Measurements from ENCODE around the gene RNF17.
A peak's percentile ranks its signal among the peaks of the same experiment; 100 is the strongest.

The RNF17 gene

GRCh38 chr13:24842549-24843274 lies 78.7 kb downstream of the RNF17 start:
- H3K9ac ChIP-seq: no peak overlapping the region
- H3K36me3 ChIP-seq: no peaks in the 10 kb centered on the region
- H3K9me3 ChIP-seq: no peaks in the 10 kb centered on the region
- H3K4me1 ChIP-seq: no peaks in the 10 kb centered on the region
- H3K4me3 ChIP-seq: no peak overlapping the region
- no peak overlapping the region for H3K4me2 ChIP-seq
- H3K27ac ChIP-seq: no peak overlapping the region
- no peaks in the 10 kb centered on the region for H3K27me3 ChIP-seq
- H4K20me1 ChIP-seq: no peaks in the 10 kb centered on the region
- TF ChIP-seq Cebpa-rat (IDR thresholded peaks at IDR 0.05): no peak

- TF ChIP-seq Cebpa-rat (IDR thresholded peaks at IDR 0.05): no peak
Observed at GRCh38 chr13:24851546-24851945, 87.6 kb downstream of the RNF17 start.

GRCh38 chr13:24854311-24854710 lies 90.3 kb downstream of the RNF17 start:
- H3K36me3 ChIP-seq: no peaks in the 10 kb centered on the region
- H3K27ac ChIP-seq: no peak overlapping the region
- no peak overlapping the region for H3K4me3 ChIP-seq
- peaks cover 11% of the 10 kb centered on the region for H3K4me1 ChIP-seq
- no peak overlapping the region for H3K9ac ChIP-seq
- H4K20me1 ChIP-seq: no peaks in the 10 kb centered on the region
- H3K9me3 ChIP-seq: no peaks in the 10 kb centered on the region
- H3K4me2 ChIP-seq: no peak overlapping the region
- no peaks in the 10 kb centered on the region for H3K27me3 ChIP-seq
- no peak for TF ChIP-seq Cebpa-rat (IDR thresholded peaks at IDR 0.05)

More at GRCh38 chr13:24851546-24851945, 87.6 kb downstream of the RNF17 start:
- Histone ChIP-seq H3K27ac (no peak overlapping the region), H3K9ac (no peak overlapping the region), H3K36me3 (no peaks in the 10 kb centered on the region), H3K4me3 (no peak overlapping the region), H3K27me3 (no peaks in the 10 kb centered on the region), H3K4me1 (peaks cover 11% of the 10 kb centered on the region), H3K9me3 (no peaks in the 10 kb centered on the region), H3K4me2 (peak overlapping the region; percentile 52), H4K20me1 (no peaks in the 10 kb centered on the region)

GRCh38 chr13:24858953-24859352 lies 95.0 kb downstream of the RNF17 start:
- H3K27ac ChIP-seq: no peak overlapping the region
- no peaks in the 10 kb centered on the region for H3K4me1 ChIP-seq
- no peaks in the 10 kb centered on the region for H3K9me3 ChIP-seq
- H3K4me3 ChIP-seq: no peak overlapping the region
- no peak overlapping the region for H3K9ac ChIP-seq
- no peaks in the 10 kb centered on the region for H4K20me1 ChIP-seq
- no peaks in the 10 kb centered on the region for H3K27me3 ChIP-seq
- no peak overlapping the region for H3K4me2 ChIP-seq
- H3K36me3 ChIP-seq: no peaks in the 10 kb centered on the region
- TF ChIP-seq Cebpa-rat (IDR thresholded peaks at IDR 0.05): no peak

- no peak overlapping the region for H3K4me2 ChIP-seq
- H3K36me3 ChIP-seq: no peaks in the 10 kb centered on the region
- H3K4me1 ChIP-seq: no peaks in the 10 kb centered on the region
- no peaks in the 10 kb centered on the region for H3K9me3 ChIP-seq
- TF ChIP-seq Cebpa-rat (IDR thresholded peaks at IDR 0.05): no peak
- H3K4me3 ChIP-seq: no peak overlapping the region
- no peaks in the 10 kb centered on the region for H4K20me1 ChIP-seq
- no peaks in the 10 kb centered on the region for H3K27me3 ChIP-seq
- no peak overlapping the region for H3K9ac ChIP-seq
- no peak overlapping the region for H3K27ac ChIP-seq
Observed at GRCh38 chr13:24860770-24861169, 96.8 kb downstream of the RNF17 start.

- Histone ChIP-seq H3K9me3 (no peaks in the 10 kb centered on the region), H3K4me1 (no peaks in the 10 kb centered on the region), H3K4me3 (no peak overlapping the region), H3K9ac (no peak overlapping the region), H3K36me3 (no peaks in the 10 kb centered on the region), H3K4me2 (no peak overlapping the region), H4K20me1 (no peaks in the 10 kb centered on the region), H3K27ac (no peak overlapping the region), H3K27me3 (no peaks in the 10 kb centered on the region)
- no peak for TF ChIP-seq Cebpa-rat (IDR thresholded peaks at IDR 0.05)
Observed at GRCh38 chr13:24861617-24862362, 97.8 kb downstream of the RNF17 start.

- TF ChIP-seq Cebpa-rat (IDR thresholded peaks at IDR 0.05): no peak
- no peaks in the 10 kb centered on the region for H3K4me1 ChIP-seq
- H3K4me2 ChIP-seq: no peak overlapping the region
- no peaks in the 10 kb centered on the region for H4K20me1 ChIP-seq
- no peak overlapping the region for H3K27ac ChIP-seq
- H3K4me3 ChIP-seq: no peak overlapping the region
- no peak overlapping the region for H3K9ac ChIP-seq
- no peaks in the 10 kb centered on the region for H3K36me3 ChIP-seq
- H3K9me3 ChIP-seq: no peaks in the 10 kb centered on the region
- H3K27me3 ChIP-seq: no peaks in the 10 kb centered on the region
Observed at GRCh38 chr13:24863748-24864540, 100.0 kb downstream of the RNF17 start.

- H3K27me3 ChIP-seq: no peaks in the 10 kb centered on the region
- no peaks in the 10 kb centered on the region for H4K20me1 ChIP-seq
- no peak overlapping the region for H3K9ac ChIP-seq
- H3K4me3 ChIP-seq: no peak overlapping the region
- no peaks in the 10 kb centered on the region for H3K9me3 ChIP-seq
- TF ChIP-seq Cebpa-rat (IDR thresholded peaks at IDR 0.05): no peak
- H3K36me3 ChIP-seq: no peaks in the 10 kb centered on the region
- H3K27ac ChIP-seq: no peak overlapping the region
- no peak overlapping the region for H3K4me2 ChIP-seq
- peaks cover 6% of the 10 kb centered on the region for H3K4me1 ChIP-seq
Observed at GRCh38 chr13:24864579-24864978, 100.6 kb downstream of the RNF17 start.

GRCh38 chr13:24865163-24865953 lies 101.4 kb downstream of the RNF17 start:
- no peak for TF ChIP-seq Cebpa-rat (IDR thresholded peaks at IDR 0.05)
- Histone ChIP-seq H3K4me3 (no peak overlapping the region), H4K20me1 (no peaks in the 10 kb centered on the region), H3K27me3 (no peaks in the 10 kb centered on the region), H3K36me3 (no peaks in the 10 kb centered on the region), H3K9me3 (no peaks in the 10 kb centered on the region), H3K4me1 (peaks cover 10% of the 10 kb centered on the region), H3K27ac (no peak overlapping the region), H3K9ac (no peak overlapping the region), H3K4me2 (no peak overlapping the region)

Measured in BLaER1 (cell line).